Caki2 (cell line): ENCODE data around the gene OSR1. TPM values are rescaled to one million over a fixed set of nuclear protein-coding genes. Genes with fewer than 3 reads are reported as not detected.
A peak's percentile ranks its signal among the peaks of the same experiment; 100 is the strongest.
"Not testable (repeated sequence)": the region's sequence is repeated elsewhere in the genome, so short reads cannot be mapped to it uniquely, and the experiment has no call there.

Experiments
- DNase-seq: peaks from one replicate; pipeline ENCODE4 v3.0.0-alpha.2; 2015; ENCODE audit warnings: low read depth
- in situ Hi-C: cut with HindIII; loops from 2 replicates; pipeline ENCODE4 v1.10.0; 2016; ENCODE audit warnings: low sequenced_read_pairs, low pct_unique_long_range_greater_than_20kb, mixed read lengths
- total RNA-seq: library from RNA; depleted of rRNA; stranded (reverse); fragments of >200 nt; shearing (Covaris generic); gene quantifications from 2 replicates; pipeline ENCODE4 v1.2.3, GENCODE V29; 2014; ENCODE audit warnings: low replicate concordance; rRNA removed

OSR1 gene
- total RNA-seq = 2.5 and 2.6 TPM in 2 replicates

DNA sequence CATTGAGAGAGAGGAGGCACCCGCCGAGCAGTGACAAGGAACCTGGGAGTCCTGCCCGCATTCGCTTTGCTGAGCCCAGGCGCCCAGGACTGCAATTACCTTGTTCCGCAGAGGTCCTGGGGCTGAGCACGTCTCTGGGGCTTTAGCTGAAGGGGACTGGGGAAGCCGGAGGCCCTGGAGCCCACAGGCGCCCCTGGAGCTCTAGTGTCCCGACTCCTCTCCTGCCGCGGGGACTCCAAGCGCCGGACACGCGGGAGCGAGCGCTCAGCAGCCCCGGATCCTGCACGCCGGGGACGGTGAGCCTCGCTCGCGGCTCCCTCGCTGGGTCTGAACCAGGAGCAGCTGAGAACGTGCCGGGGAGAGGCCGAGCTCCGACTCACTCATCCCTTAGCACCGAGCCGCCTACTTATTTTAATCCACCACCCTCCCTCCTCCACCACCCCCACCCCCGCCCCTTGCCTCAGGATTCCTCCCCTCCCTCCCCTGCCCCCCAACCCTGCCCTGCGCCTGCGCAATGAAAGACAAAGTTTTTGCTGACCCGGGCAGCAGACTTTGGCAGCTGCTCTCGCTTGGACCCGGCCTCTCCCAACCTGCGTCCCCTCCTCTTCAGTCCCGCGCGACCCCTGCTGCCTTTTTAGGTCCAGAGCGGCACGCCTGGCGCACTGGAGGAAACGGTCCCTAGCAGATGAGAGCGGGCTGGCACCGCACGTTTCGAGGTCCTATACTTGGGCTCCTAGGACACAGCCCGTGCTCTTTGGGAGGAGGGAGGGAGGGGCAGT is at the start of gene OSR1:
OSR1 (minus strand) TSS at position 382 of the 779 bp plus-strand sequence. CDS start 4,818 bp downstream, outside the sequence.
- in situ Hi-C loops = no loop called here
- peak; percentile 67 for DNase-seq

DNA sequence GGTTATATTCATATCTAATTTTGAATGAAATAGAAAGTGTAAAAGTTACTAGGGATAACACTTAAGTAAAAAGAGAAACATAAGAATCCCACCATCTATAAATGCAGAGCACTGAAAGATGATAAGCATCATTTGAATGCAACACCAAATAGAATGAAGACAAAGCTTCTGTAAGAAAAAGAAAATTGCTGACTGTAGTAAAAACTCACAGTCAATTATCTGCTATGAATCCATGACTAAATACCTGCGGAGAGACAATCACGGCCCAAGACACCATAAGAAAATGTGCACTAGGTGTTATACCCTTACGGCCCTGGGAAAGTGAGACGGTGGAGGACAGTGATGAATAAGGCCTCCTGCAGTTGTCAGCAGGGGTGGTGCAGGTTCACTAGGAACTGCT is 45.4 kb upstream of the OSR1 start:
- in situ Hi-C loops = no loop called here
- DNase-seq = no peak

DNA sequence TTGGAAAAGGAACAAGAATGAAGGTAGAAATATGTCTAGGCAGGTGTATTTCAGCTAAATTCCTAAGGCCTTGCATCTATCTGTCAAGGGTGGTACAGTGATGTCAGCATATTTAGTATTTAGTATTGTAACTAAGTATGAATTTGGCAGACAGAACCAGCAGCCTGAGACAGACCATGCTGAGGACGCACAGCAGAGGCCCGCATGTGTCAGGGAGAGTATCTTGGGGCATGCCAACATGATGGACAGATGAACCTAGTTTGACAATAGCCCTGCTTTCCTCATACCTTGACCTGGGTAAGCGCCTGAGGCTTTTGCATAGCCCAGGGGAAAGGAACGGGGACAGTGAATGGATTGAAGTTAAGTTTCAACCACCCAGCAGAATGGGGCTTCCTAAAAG is 33.8 kb upstream of the OSR1 start:
- in situ Hi-C loops = no loop called here
- DNase-seq = no peak

- in situ Hi-C loops = not testable (repeated sequence)
Observed at GRCh38 chr2:19389469-19389868, 31.0 kb upstream of the OSR1 start.

DNA sequence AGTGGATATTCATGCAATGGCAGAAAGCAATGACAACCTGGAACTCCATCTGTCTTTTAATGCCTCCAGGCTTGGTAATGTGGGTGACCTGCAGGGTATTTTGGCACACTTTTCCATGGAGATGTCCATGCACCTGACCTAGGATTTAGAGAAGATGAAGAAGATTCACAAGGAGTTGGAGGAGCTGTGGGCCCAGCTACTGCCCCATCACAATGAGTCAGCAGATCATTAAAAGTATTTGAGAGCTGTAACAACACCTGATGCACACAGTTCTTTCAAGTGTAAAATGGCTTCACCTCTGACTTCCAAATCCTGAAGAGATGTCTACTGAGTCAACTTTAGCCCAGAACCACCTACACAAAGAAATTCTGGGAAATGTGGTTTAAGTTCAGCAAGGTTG is 22.1 kb upstream of the OSR1 start:
- peak; percentile 29 for DNase-seq
- in situ Hi-C loops = no loop called here

More at GRCh38 chr2:19389469-19389868, 31.0 kb upstream of the OSR1 start:
- not testable (repeated sequence) for DNase-seq

- in situ Hi-C loops = no loop called here
- DNase-seq = no peak
Observed at GRCh38 chr2:19378939-19379338, 20.5 kb upstream of the OSR1 start.

DNA sequence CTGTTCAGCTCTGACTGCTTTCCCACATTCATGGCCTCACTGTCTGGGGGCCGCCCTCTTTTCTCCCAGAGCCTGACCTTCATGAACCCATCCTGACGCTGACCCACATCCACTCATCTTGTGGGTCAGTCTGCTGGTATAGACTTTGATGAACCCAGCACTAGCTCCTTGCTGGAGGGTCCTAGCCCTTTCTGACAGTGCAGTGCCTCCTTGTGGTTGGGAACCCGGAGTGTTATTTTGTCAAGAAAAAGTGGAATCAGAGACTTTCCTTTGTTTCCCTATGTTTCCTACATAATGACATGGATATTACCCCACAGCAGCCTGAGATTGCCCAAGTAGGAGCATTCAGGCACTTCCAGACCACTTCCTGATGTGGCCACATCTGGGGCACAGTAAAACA is 19.3 kb upstream of the OSR1 start:
- in situ Hi-C loops = no loop called here
- no peak for DNase-seq

GRCh38 chr2:19373352-19373751 is 14.9 kb upstream of the OSR1 start:
- in situ Hi-C loops = no loop called here
- DNase-seq = no peak

DNA sequence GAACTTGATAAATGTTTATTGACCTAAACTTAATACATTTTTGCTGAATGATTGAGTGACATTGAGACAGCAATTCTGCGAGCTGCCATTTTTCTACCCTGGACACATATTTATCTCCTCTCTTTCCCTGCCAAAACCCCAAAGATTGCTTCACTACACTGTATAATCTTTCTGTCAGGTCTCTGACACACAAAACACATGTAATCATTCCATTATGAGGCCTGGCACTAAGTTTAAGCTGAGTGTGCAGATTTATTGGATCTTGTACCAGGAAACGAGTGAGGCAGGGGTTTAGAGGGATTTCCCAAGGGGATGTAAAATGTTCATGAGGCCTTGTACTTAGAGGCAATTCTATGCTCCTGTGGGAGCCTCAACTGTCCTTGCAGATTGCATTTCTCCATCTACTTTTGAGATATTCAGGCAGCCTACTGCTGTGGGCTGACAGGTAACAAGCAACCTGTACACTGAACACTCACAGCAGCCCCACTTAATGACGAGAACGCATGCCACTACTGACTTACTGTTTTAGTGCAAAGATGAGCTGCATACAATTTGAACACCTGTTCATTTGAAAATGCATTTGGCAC is 13.7 kb upstream of the OSR1 start:
- DNase-seq = no peak
- in situ Hi-C loops = no loop called here

DNA sequence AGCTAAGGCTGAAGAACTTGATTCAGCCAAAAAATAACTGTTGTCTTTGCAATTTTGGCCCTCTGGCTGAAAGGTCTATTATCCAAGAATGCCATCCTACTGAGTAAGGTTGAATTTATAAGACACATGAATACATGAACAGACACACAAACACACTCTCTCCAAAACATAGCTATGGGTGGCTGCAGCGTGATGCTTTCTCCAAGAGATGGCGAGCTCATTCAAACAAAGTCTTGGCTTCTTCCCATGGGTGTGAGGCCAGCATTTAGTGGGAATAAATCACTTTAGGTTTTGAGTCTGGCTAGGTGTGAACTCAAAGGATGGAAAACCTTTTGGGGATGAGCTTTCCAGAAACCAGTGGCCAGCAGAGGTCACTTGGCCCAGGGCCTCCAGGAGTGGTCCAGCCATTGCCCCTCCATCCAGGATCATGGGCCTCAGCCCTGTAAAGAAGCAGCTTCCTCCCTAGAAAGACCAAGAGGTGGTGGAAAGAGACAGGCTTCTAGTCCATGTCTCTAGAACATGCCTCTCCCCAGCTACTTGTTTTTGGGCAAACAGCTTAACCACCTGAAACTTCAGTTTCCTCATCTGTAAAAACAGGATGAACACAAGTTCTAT is 11.0 kb upstream of the OSR1 start:
- DNase-seq = peak; percentile 49
- in situ Hi-C loops = no loop called here

DNA sequence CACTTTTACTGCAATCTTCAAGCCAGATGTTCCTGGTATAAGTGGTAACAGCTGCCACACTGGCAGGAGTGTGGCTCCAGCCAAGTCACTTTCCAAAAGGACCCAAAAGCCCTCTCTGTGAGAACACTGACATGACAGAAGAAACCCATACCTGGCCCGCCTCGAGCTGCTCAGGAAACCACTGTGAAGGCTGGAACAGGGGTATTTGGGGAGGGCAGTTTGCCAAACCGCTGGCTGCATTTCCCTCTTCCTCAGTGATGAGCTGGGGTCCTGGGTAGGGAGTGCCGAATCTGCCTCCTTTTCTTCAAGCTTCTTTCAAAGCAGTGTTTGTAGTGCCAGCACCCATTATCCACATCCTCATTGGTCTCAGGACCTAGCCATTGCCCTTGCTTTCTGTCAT is 10.3 kb upstream of the OSR1 start:
- in situ Hi-C loops = no loop called here
- DNase-seq = no peak

GRCh38 chr2:19367326-19367725 is 8.9 kb upstream of the OSR1 start:
- DNase-seq = no peak
- in situ Hi-C loops = no loop called here

- in situ Hi-C loops = no loop called here
- no peak for DNase-seq
Observed at GRCh38 chr2:19365126-19365525, 6.7 kb upstream of the OSR1 start.

GRCh38 chr2:19364014-19364413 is 5.6 kb upstream of the OSR1 start:
- in situ Hi-C loops = no loop called here
- no peak for DNase-seq

GRCh38 chr2:19363474-19363778 is 5.0 kb upstream of the OSR1 start:
- DNase-seq = no peak
- in situ Hi-C loops = no loop called here

DNA sequence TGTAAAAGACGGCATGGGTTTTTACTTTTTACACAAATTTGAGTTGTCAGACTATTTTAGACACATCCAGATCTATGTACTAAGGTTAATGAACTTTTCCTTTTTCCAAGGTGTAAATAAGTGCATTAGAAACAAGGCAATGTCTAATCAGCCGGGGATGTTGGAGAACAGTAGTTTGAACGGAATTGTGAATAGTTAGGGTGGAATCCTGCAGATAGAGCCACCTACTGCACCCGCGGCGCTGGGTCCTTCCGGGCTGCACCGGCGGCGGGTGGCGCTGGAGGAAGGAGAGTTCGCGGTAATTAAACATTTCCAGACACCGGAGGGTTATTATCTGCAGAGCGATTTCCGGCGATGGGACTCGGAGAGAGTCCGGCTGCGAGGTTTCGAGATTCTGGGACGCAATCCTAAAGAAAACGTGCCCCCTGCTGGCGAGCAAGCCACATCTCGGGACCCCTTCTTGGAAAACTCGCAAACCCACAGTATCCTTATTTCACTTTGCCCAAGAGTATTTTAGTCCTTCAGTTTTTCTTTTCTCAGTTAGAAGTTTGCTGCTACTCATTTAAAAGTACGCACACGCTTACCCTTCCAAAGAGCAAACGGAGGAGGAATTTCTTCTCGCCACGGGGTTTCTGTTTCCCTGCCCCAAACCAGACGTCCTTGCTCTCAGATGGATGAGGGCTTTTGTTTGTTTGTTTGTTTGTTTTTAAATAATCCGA is 4.5 kb upstream of the OSR1 start:
- in situ Hi-C loops = no loop called here
- DNase-seq = peak; percentile 78

- DNase-seq = peak; percentile 27
- in situ Hi-C loops = no loop called here
Observed at GRCh38 chr2:19362094-19362754, 3.8 kb upstream of the OSR1 start.

DNA sequence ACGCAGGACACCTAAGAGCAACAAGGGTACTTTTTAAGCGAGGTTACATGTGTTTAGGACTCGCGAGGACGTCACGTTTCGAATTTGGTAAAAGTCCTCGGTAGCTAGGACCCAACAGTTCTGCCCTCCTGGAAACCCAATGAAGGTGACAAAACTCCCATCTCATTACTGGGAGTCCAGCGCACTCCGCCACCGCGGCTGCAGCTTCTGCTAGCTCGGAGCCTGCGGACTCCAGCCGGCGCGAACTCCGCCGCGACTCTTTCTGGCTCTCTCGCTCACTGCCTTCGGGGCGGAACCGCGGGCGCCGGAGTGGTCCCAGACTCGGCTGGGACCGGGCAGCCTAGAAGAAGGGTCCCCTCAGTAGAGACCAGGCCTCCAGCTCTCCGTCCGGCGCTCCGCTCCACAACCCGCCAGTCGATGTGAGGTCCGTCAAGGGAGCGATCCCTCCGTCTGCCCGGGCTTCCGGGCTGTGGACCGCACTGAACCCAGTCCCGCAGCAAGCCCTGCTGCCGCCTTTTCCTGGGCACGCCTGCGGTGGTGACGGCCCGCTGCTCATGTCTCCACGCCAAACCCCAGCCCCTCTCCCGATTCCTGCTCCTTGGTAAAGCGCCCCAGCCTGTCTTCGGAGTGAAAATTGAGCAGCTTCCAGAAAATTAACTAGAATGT is 3.0 kb upstream of the OSR1 start:
- DNase-seq = no peak
- in situ Hi-C loops = no loop called here
